ENCODE data around the gene PPM1J. TPM values are rescaled to one million over a fixed set of nuclear protein-coding genes. Genes with fewer than 3 reads are reported as not detected.

The PPM1J gene
- total RNA-seq, 1 experiment from 2014 or later = 0.52 TPM

GRCh38 chr1:112704934-112705627, 10.1 kb downstream of the PPM1J start:
- peak overlapping the region; percentile 64 for H3K4me3 ChIP-seq (ENCODE audit: low read depth, low read length, poor library complexity, severe bottlenecking)
- ChIA-PET POLR2A (ENCODE audit: low non-redundant PET) (interaction anchor here (0.6 kb wide), 2 partner anchors 16 to 33 kb away, joined by 3 to 4 read pairs; no protein-coding TSS in a partner anchor), CTCF (interaction anchor here (0.5 to 1.0 kb wide), 3 partner anchors 10 to 197 kb away, joined by 3 to 7 read pairs (median 4); partner anchors contain the start of gene PPM1J)
- no peaks in the 10 kb centered on the region for H3K27me3 ChIP-seq (replicated peaks; ENCODE audit: insufficient read depth, low read depth, low read length, poor library complexity)
- peaks cover 4% of the 10 kb centered on the region for H3K36me3 ChIP-seq (ENCODE audit: insufficient read depth, low read length, poor library complexity, severe bottlenecking)
- TSS peak; percentile 23 for BruUV-seq (replicated peaks)
- H3K9me3 ChIP-seq (ENCODE audit: low read depth, low read length, poor library complexity, severe bottlenecking) = no peaks in the 10 kb centered on the region
- peaks cover 39% of the 10 kb centered on the region for H3K4me1 ChIP-seq (ENCODE audit: insufficient read depth, low read length, poor library complexity, severe bottlenecking)
- H3K27ac ChIP-seq (ENCODE audit: low read depth, low read length, poor library complexity, severe bottlenecking) = peak overlapping the region; percentile 75
- intact Hi-C loops (cut with micrococcal nuclease; ENCODE audit: unreplicated experiment) = loop anchor here (5.0 kb wide), 1 partner anchor 203 kb away; no protein-coding TSS in a partner anchor
- DNase-seq (ENCODE audit: low spot score) = peak; percentile 96
- no peak for TF ChIP-seq CTCF (conservative IDR thresholded peaks at IDR 0.05; ENCODE audit: low read depth, low read length)
- TF ChIP-seq EZH2 (IDR thresholded peaks at IDR 0.05; ENCODE audit: borderline replicate concordance, low read depth, low read length, poor library complexity, severe bottlenecking) = no peak

- DNase-seq (ENCODE audit: low spot score) = no peak
- Histone ChIP-seq H3K27ac (ENCODE audit: low read depth, low read length, poor library complexity, severe bottlenecking) (peak overlapping the region; percentile 46), H3K27me3 (replicated peaks; ENCODE audit: insufficient read depth, low read depth, low read length, poor library complexity) (no peaks in the 10 kb centered on the region), H3K9me3 (ENCODE audit: low read depth, low read length, poor library complexity, severe bottlenecking) (no peaks in the 10 kb centered on the region), H3K4me1 (ENCODE audit: insufficient read depth, low read length, poor library complexity, severe bottlenecking) (peaks cover 42% of the 10 kb centered on the region), H3K36me3 (ENCODE audit: insufficient read depth, low read length, poor library complexity, severe bottlenecking) (peaks cover 9% of the 10 kb centered on the region), H3K4me3 (ENCODE audit: low read depth, low read length, poor library complexity, severe bottlenecking) (peak overlapping the region; percentile 64)
- POLR2A ChIA-PET (ENCODE audit: low non-redundant PET) = interaction anchor here (0.6 kb wide), 2 partner anchors 16 to 32 kb away, joined by 3 to 4 read pairs; no protein-coding TSS in a partner anchor
- intact Hi-C loops (cut with micrococcal nuclease; ENCODE audit: unreplicated experiment) = no loop called here
- CTCF ChIA-PET = interaction anchor here (0.5 to 1.0 kb wide), 3 partner anchors 10 to 196 kb away, joined by 3 to 7 read pairs (median 4); partner anchors contain the start of gene PPM1J
- TF ChIP-seq EZH2 (IDR thresholded peaks at IDR 0.05; ENCODE audit: borderline replicate concordance, low read depth, low read length, poor library complexity, severe bottlenecking) = no peak
- TF ChIP-seq CTCF (conservative IDR thresholded peaks at IDR 0.05; ENCODE audit: low read depth, low read length) = no peak
- TSS peak; percentile 35 for BruUV-seq (replicated peaks)
Measured at GRCh38 chr1:112704391-112704933, 10.7 kb downstream of the PPM1J start.

DNA sequence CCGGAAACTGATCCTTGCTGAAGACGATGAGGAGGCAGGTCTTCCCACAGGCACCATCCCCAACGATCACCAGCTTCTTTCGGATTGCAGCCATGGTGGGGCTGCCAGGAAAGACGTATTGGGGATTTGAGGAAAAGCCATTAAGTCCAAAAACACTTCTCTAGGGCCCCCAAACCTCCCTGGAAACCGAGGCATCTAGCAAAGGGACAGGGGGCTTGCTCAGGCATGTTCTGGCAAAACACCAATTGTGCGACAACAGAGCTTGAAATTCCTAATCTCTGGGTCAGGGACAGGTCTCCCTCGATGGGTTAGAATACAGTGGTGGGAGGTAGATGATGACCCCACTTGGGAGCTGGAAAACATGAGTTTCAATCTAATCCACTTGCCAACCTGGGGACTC, 11.4 kb downstream of the PPM1J start:
- Histone ChIP-seq H3K27ac (ENCODE audit: low read depth, low read length, poor library complexity, severe bottlenecking) (no peak overlapping the region), H3K27me3 (replicated peaks; ENCODE audit: insufficient read depth, low read depth, low read length, poor library complexity) (no peaks in the 10 kb centered on the region), H3K36me3 (ENCODE audit: insufficient read depth, low read length, poor library complexity, severe bottlenecking) (peaks cover 17% of the 10 kb centered on the region), H3K9me3 (ENCODE audit: low read depth, low read length, poor library complexity, severe bottlenecking) (no peaks in the 10 kb centered on the region), H3K4me1 (ENCODE audit: insufficient read depth, low read length, poor library complexity, severe bottlenecking) (peaks cover 42% of the 10 kb centered on the region), H3K4me3 (ENCODE audit: low read depth, low read length, poor library complexity, severe bottlenecking) (no peak overlapping the region)
- ChIA-PET POLR2A (ENCODE audit: low non-redundant PET) (no interaction called here), CTCF (no interaction called here)
- DNase-seq (ENCODE audit: low spot score) = no peak
- no peak for TF ChIP-seq EZH2 (IDR thresholded peaks at IDR 0.05; ENCODE audit: borderline replicate concordance, low read depth, low read length, poor library complexity, severe bottlenecking)
- TF ChIP-seq CTCF (conservative IDR thresholded peaks at IDR 0.05; ENCODE audit: low read depth, low read length) = no peak
- intact Hi-C loops (cut with micrococcal nuclease; ENCODE audit: unreplicated experiment) = no loop called here
- no TSS peak for BruUV-seq (replicated peaks)
